Measurements from ENCODE around the gene INSL3. TPM values are rescaled to one million over a fixed set of nuclear protein-coding genes. Genes with fewer than 3 reads are reported as not detected.

Gene INSL3
- total RNA-seq, 4 donors from 2014 or later, result not detected

- no peak for DNase-seq (ENCODE audit: low spot score in 2 of 2)
- Histone ChIP-seq H3K36me3 (no peaks in the 10 kb centered on the region), H3K27me3 (no peaks in the 10 kb centered on the region), H3K4me3 (no peak overlapping the region), H3K4me1 (peaks cover 0 to 7% (median 2%) of the 10 kb centered on the region in 4 donors), H3K9me3 (no peaks in the 10 kb centered on the region), H3K27ac (no peak overlapping the region)
- WGBS, 2 donors, result 81 to 88% methylated on average over 6 of the region's 6 CpGs
- TF ChIP-seq POLR2A (IDR thresholded peaks at IDR 0.05) (no peak), EP300 (IDR thresholded peaks at IDR 0.05) (no peak)
- TF ChIP-seq, protein P1, sequence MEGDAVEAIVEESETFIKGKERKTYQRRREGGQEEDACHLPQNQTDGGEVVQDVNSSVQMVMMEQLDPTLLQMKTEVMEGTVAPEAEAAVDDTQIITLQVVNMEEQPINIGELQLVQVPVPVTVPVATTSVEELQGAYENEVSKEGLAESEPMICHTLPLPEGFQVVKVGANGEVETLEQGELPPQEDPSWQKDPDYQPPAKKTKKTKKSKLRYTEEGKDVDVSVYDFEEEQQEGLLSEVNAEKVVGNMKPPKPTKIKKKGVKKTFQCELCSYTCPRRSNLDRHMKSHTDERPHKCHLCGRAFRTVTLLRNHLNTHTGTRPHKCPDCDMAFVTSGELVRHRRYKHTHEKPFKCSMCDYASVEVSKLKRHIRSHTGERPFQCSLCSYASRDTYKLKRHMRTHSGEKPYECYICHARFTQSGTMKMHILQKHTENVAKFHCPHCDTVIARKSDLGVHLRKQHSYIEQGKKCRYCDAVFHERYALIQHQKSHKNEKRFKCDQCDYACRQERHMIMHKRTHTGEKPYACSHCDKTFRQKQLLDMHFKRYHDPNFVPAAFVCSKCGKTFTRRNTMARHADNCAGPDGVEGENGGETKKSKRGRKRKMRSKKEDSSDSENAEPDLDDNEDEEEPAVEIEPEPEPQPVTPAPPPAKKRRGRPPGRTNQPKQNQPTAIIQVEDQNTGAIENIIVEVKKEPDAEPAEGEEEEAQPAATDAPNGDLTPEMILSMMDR (IDR thresholded peaks at IDR 0.05), result no peak
These were observed 32.7 kb upstream of the INSL3 start for GRCh38 chr19:17854061-17854460.

- no peak overlapping the region for H3K4me3 ChIP-seq
- WGBS, 2 donors, result 84 to 85% methylated on average over 14 of the region's 14 CpGs
- no peaks in the 10 kb centered on the region for H3K9me3 ChIP-seq
- peaks cover 0 to 16% of the 10 kb centered on the region in 2 donors for H3K27me3 ChIP-seq
- no peak for DNase-seq (ENCODE audit: low spot score in 2 of 2)
- H3K36me3 ChIP-seq, result no peaks in the 10 kb centered on the region
- H3K27ac ChIP-seq, result peak overlapping the region in 2 of 4 donors; percentile 80 to 83
- H3K4me1 ChIP-seq, result peaks cover 0 to 20% (median 7%) of the 10 kb centered on the region in 4 donors
- TF ChIP-seq POLR2A (IDR thresholded peaks at IDR 0.05), result no peak
- TF ChIP-seq EP300 (IDR thresholded peaks at IDR 0.05), result no peak
- TF ChIP-seq, protein P1 (IDR thresholded peaks at IDR 0.05), result no peak
These were observed 27.4 kb upstream of the INSL3 start for GRCh38 chr19:17848595-17849292.

- DNase-seq (ENCODE audit: low spot score in 2 of 2), result no peak
- peaks cover 0 to 20% (median 7%) of the 10 kb centered on the region in 4 donors for H3K4me1 ChIP-seq
- TF ChIP-seq, protein P1 (IDR thresholded peaks at IDR 0.05), result no peak
- TF ChIP-seq POLR2A (IDR thresholded peaks at IDR 0.05) (no peak), EP300 (IDR thresholded peaks at IDR 0.05) (peak in 1 of 2 donors; percentile 7)
- peak within 1 kb of the TSS; percentile 21 to 51 (median 42) for H3K4me3 ChIP-seq
- WGBS, 2 donors, result 1 to 6% methylated on average over 12 to 36 of the region's 40 CpGs
- no peaks in the 10 kb centered on the region for H3K36me3 ChIP-seq
- no peaks in the 10 kb centered on the region for H3K9me3 ChIP-seq
- H3K27me3 ChIP-seq, result peaks cover 0 to 26% of the 10 kb centered on the region in 2 donors
- peak within 1 kb of the TSS in 3 of 4 donors; percentile 80 to 83 (median 82) for H3K27ac ChIP-seq
These were observed 26.4 kb upstream of the INSL3 start, which contains the start of gene JAK3 for GRCh38 chr19:17847538-17848366. JAK3 (minus strand) TSS chr19:17847982; CDS start chr19:17844417, 3,565 bp downstream.

- DNase-seq (ENCODE audit: low spot score in 2 of 2), result no peak
- no peak overlapping the region for H3K27ac ChIP-seq
- H3K4me1 ChIP-seq, result peaks cover 0 to 30% (median 13%) of the 10 kb centered on the region in 4 donors
- WGBS, 2 donors, result 76 to 85% methylated on average over 8 of the region's 8 CpGs
- H3K9me3 ChIP-seq, result no peaks in the 10 kb centered on the region
- TF ChIP-seq EP300 (IDR thresholded peaks at IDR 0.05) (no peak), POLR2A (IDR thresholded peaks at IDR 0.05) (no peak)
- TF ChIP-seq, protein P1 (IDR thresholded peaks at IDR 0.05), result no peak
- no peaks in the 10 kb centered on the region for H3K36me3 ChIP-seq
- H3K27me3 ChIP-seq, result peaks cover 0 to 42% of the 10 kb centered on the region in 2 donors
- no peak overlapping the region for H3K4me3 ChIP-seq
These were observed 24.8 kb upstream of the INSL3 start for GRCh38 chr19:17846146-17846545.

Measured in tibial nerve (tissue), 4 donors.